NCI-H524 (cell line): ENCODE results near the gene SLC26A4.

ENCODE experiments used
- DNase-seq, 2 experiments: peaks; one replicate each; lab custom pipeline; 2025; lab: John Stamatoyannopoulos, UW

Gene SLC26A4

GRCh38 chr7:107746006-107746405 is 85.4 kb downstream of the SLC26A4 start:
- DNase-seq = no peak

- no peak for DNase-seq
Observed at GRCh38 chr7:107751113-107751512, 90.5 kb downstream of the SLC26A4 start.

DNA sequence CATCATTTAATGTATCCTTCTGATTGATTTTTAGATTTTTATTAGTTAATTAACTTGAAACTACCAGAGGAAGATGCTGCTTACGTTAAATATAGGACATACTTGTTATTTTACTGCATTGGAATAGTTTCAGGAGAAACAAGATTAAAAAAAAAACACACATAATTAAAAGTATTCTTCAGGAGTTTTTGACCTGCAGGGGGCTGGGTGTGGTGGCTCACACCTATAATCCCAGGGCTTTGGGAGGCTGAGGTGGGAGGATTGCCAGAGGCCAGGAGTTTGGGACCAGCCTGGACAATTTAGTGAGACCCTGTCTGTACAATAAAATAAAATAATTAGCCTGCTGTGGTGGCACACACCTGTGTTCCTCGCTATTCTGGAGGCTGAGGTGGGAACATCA is 94.0 kb downstream of the SLC26A4 start:
- DNase-seq = no peak

DNA sequence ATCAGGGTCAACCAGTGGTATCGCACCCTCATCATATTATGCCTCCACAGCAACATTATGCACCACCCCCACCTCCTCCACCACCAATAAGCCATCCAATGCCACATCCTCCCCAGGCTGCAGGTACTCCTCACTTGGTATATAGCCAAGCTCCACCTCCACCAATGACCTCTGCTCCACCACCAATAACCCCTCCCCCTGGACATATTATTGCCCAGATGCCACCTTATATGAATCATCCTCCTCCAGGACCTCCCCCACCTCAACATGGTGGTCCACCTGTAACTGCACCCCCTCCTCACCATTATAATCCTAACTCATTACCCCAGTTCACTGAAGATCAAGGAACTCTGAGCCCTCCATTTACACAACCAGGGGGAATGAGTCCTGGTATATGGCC is 98.0 kb downstream of the SLC26A4 start:
- no peak for DNase-seq

GRCh38 chr7:107767391-107767790 is 106.8 kb downstream of the SLC26A4 start:
- no peak for DNase-seq
